GM19193 (cell line): ENCODE results near the gene FEZ2.

Experiments
- POLR2A ChIP-seq: IDR thresholded peaks from 4 replicates; pipeline ENCODE4 v1.6.1; 2011; ENCODE audit not compliant: insufficient read depth, insufficient read length; ENCODE audit errors: extremely low read depth

Gene FEZ2

DNA sequence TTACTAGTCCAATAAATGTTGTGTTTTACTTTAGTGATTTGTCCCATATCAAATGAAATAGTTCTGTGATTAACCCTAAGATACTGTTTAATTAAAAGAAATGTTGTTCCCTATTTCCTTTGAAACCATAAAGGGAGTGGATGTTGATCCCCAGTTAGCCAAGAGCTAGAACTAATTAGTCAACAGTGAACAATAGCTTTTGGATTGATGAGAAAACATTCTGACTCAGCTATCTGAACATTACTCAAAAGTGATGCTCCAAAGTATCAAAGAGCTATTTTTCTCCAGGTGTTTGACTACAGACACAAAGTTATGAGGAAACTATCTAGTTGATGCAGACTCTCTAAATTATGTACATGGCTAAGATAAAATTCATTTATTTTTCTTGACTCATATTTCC is 7.3 kb upstream of the FEZ2 start:
- no peak for TF ChIP-seq POLR2A

GRCh38 chr2:36597003-36597531 is 901 bp downstream of the FEZ2 start:
- TF ChIP-seq POLR2A = no peak

DNA sequence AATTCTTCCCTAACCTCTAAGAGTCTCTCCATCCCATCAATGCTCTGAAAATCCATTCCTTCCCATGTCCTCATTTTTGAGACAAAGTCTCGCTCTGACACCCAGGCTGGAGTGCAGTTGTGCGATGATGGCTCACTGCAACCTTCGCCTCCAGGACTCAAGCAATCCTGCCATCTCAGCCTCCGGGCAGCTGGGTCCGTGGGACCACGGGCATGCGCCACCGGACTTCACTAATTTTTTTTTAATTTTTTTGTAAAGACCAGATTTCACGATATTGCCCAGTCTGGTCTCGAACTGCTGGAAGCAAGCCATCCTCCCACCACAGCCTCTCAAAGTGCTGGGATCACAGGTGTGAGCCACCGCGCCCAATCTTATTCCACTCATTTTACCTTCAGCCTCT is 1.6 kb downstream of the FEZ2 start:
- no peak for TF ChIP-seq POLR2A

- TF ChIP-seq POLR2A = no peak
Measured at GRCh38 chr2:36594849-36595248, 3.1 kb downstream of the FEZ2 start.

DNA sequence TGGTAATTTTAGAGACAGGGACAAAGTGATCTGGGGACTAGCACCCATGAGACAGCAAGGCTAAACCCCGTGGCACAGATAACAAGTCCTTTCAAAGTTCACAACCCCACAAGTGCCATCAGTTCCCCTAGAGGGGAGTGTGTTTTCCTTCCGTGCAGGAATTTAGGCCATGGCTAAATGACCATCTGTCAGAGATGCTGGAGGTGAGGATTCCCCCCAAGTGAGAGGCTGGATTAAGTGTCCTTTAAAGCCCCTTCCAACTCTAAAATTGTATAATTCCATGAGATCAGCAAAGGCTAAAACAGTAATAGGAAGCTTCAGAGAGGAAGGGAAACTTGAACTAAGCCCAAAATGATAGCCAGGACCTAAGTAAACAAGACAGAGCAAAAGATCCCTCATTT is 8.7 kb downstream of the FEZ2 start:
- no peak for TF ChIP-seq POLR2A

- TF ChIP-seq POLR2A = no peak
Measured at GRCh38 chr2:36587556-36587955, 10.4 kb downstream of the FEZ2 start.

GRCh38 chr2:36587101-36587500 is 10.9 kb downstream of the FEZ2 start:
- TF ChIP-seq POLR2A = no peak

DNA sequence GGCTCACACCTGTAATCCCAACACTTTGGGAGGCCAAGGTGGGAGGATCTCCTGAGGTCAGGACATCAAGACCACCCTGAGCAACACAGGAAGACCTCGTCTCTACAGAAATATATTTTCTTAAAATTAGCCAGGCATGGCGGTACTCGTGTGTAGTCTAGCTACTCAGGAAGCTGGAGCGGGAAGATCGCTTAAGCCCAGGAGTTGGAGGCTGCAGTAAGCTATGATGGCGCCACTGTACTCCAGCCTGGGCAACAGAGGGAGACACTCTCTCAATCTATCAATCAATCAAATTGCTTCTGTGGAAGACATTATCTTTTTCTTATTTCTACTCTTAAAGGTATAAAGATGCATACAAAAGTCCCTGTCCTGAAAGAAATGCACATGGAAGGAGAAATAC is 11.3 kb downstream of the FEZ2 start:
- no peak for TF ChIP-seq POLR2A

- TF ChIP-seq POLR2A = no peak
Measured at GRCh38 chr2:36584148-36584794, 13.7 kb downstream of the FEZ2 start.

DNA sequence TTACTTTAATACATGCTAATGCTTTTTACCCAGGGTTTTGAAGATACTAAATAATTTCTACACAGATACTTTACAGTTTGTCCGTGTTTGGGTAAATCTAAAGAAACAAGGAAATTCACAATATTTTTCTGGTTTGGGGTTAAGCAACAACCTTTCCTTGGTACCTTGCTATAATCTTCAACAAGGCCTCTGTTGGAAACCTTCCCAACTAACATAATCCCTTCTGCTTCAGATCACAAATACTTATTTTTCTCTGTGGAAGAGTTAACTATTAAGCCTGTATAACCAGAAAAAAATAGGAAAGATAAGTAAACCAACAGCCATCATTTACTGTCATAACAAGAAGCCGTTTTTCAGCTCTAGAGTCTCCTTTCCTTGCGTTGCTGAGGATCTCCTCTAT is 15.0 kb downstream of the FEZ2 start:
- no peak for TF ChIP-seq POLR2A

- no peak for TF ChIP-seq POLR2A
Measured at GRCh38 chr2:36582538-36582937, 15.4 kb downstream of the FEZ2 start.

GRCh38 chr2:36579297-36579664 is 18.7 kb downstream of the FEZ2 start:
- TF ChIP-seq POLR2A = no peak

- TF ChIP-seq POLR2A = no peak
Measured at GRCh38 chr2:36578343-36579296, 19.3 kb downstream of the FEZ2 start.

DNA sequence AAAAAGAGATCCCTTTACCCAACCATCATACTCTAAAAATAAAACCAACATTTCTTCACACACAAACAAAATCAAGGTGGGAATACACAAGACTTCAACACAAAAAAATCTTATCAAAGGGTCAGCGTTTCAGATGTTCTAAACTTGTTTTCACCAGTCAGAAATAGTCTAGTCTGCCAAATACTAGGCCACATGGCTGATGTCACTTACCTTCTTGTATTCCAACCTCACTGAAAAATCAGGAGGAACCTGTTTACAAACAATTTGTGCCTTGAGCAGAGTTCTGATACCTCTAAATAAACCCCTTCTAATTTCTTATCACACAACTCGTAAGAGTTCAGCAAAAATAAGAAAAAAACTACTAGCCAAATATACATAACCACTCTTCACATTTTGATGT is 20.1 kb downstream of the FEZ2 start:
- no peak for TF ChIP-seq POLR2A

DNA sequence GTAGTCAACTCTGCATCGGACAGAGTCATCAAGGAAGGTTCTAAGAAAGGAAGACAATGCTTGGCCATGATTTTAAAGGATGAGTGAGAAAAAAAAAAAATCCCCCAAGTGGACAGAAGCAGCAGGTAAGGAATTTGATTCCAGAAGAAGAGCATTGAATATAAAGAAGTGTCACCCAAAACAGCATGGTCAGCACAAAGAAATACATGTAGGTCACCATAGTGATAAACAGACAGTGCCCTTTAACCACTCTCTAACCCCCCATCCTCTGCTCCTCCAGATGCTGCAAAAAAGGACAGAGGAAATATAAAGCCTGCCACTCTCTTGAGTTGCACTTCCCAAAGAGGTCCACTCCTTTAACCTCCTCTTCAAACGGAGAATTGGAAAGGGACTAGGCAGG is 23.4 kb downstream of the FEZ2 start:
- TF ChIP-seq POLR2A = no peak

DNA sequence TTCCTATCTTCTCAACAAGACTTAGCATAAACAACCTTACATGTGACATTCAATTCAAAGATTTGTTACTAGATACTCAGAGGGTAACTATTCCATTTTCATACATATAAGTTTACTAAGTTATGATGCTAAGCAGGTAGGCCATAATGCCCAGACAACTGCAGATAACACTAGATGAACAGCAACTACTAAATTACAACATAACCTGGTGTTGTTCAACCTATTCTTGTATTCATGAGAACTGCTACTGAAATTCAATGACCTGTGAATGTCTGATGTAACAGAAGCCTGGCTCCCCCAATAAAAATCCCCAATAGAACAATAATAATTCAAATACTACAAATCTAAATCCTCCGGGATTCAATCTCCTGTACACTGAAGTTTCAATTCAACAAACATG is 24.8 kb downstream of the FEZ2 start:
- TF ChIP-seq POLR2A = no peak
